Measurements from ENCODE around the gene PTPN18.

DNA sequence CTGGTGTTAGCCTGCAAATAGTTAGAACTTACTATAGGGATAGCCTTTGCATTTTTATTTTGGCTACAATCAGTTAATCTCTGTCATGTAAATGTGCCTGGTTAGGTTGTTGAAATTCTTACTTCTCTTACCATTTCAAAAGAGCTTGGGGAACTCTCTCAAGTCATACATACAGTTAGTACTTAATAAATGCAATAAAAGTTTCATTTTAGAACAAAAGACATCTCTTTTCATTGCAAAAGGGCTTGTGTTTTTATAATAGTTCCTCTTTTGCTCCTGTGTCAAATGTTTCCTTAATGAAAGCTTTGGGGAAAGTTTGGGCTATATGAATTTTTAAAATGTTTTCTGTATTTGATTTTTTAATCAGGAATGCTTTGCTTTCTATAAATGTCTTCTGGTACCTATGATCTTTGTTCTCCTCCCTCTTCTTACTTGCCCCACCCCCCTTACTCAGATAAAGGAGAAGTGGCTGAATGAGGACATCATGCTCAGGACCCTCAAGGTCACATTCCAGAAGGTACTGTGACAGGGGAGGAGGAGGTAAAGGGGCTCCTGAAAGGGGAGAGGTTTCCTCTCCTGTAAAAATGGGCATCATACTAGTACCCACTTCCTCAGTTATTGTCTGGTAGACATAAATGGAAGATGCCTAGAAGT is 13.6 kb downstream of the PTPN18 start:
- TF ChIP-seq, protein P1, sequence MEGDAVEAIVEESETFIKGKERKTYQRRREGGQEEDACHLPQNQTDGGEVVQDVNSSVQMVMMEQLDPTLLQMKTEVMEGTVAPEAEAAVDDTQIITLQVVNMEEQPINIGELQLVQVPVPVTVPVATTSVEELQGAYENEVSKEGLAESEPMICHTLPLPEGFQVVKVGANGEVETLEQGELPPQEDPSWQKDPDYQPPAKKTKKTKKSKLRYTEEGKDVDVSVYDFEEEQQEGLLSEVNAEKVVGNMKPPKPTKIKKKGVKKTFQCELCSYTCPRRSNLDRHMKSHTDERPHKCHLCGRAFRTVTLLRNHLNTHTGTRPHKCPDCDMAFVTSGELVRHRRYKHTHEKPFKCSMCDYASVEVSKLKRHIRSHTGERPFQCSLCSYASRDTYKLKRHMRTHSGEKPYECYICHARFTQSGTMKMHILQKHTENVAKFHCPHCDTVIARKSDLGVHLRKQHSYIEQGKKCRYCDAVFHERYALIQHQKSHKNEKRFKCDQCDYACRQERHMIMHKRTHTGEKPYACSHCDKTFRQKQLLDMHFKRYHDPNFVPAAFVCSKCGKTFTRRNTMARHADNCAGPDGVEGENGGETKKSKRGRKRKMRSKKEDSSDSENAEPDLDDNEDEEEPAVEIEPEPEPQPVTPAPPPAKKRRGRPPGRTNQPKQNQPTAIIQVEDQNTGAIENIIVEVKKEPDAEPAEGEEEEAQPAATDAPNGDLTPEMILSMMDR (conservative IDR thresholded peaks at IDR 0.05 in 1 of 2, IDR thresholded peaks at IDR 0.05 in 1 of 2; ENCODE audit: low read depth in 1 of 2, low read length in 2 of 2), result no peak
- TF ChIP-seq EZH2 (IDR thresholded peaks at IDR 0.05; ENCODE audit: low read length, missing control alignments), result no peak
